Panc1 (cell line): Measurements from ENCODE around the gene PUSL1. TPM values are rescaled to one million over a fixed set of nuclear protein-coding genes. Genes with fewer than 3 reads are reported as not detected.

ENCODE experiments used
- ATAC-seq: fragments of 200-7000 bp; cut with Tn5 transposase; 2 replicates; pipeline ENCODE4 v1.9.1; 2020; ENCODE audit warnings: mild to moderate bottlenecking, moderate library complexity
- BruUV-seq: library from RNA; stranded (reverse); fragments of 400-500 nt; replicated peaks from 2 replicates; lab custom pipeline; 2021; lab: Mats Ljungman, UMichigan
- CTCF ChIA-PET: fragments of 300-600 bp; sonication (Branson Sonifier 250); formaldehyde crosslinking; loops from one replicate; lab custom pipeline; 2022; ENCODE audit warnings: antibody characterized with exemption; lab: Charles Lee
- POLR2A ChIA-PET: fragments of 300-600 bp; sonication (Branson Sonifier 250); formaldehyde crosslinking; loops from one replicate; lab custom pipeline; 2022; ENCODE audit warnings: antibody characterized with exemption; lab: Charles Lee
- DNase-seq: peaks from one replicate; pipeline ENCODE4 v3.0.0-alpha.2; 2010; ENCODE audit warnings: low read depth, low spot score
- H3K27ac ChIP-seq: 2 replicates; pipeline ENCODE4 v1.5.1; 2011; ENCODE audit warnings: mild to moderate bottlenecking, low read length, inconsistent platforms
- H3K27me3 ChIP-seq: fragments of 200-500 bp; sonication (Bioruptor generic); 2 replicates; pipeline ENCODE4 v1.6.0; 2014; ENCODE audit warnings: low read length, inconsistent platforms; ENCODE audit not compliant: control insufficient read depth, insufficient read depth
- H3K36me3 ChIP-seq: fragments of 200-500 bp; sonication (Bioruptor generic); 2 replicates; pipeline ENCODE4 v1.5.1; 2014; ENCODE audit warnings: inconsistent platforms, mild to moderate bottlenecking, low read length, moderate library complexity; ENCODE audit not compliant: control insufficient read depth, insufficient read depth
- H3K4me1 ChIP-seq: 2 replicates; pipeline ENCODE4 v1.5.1; 2011; ENCODE audit warnings: inconsistent platforms, mild to moderate bottlenecking, low read length, moderate library complexity; ENCODE audit not compliant: control insufficient read depth, insufficient read depth
- H3K4me3 ChIP-seq, 2 experiments: 2 replicates each; pipeline ENCODE4 v1.5.1; 2011 to 2012; ENCODE audit warnings: low read depth in 2 of 2, low read length in 2 of 2, mild to moderate bottlenecking in 2 of 2, inconsistent platforms in 1 of 2, moderate library complexity in 1 of 2
- H3K9me3 ChIP-seq: fragments of 200-500 bp; sonication (Bioruptor generic); 2 replicates; pipeline ENCODE4 v1.5.1; 2014; ENCODE audit warnings: low read depth, mild to moderate bottlenecking, inconsistent platforms, low read length, moderate library complexity; ENCODE audit not compliant: control insufficient read depth, insufficient read depth
- POLR2AphosphoS5 ChIP-seq: IDR thresholded peaks from 2 replicates; pipeline ENCODE4 v1.6.1; 2012; ENCODE audit warnings: mild to moderate bottlenecking, low read depth, low read length, moderate library complexity
- SIN3A ChIP-seq: IDR thresholded peaks from 2 replicates; pipeline ENCODE4 v1.6.1; 2012; ENCODE audit warnings: low read depth, mild to moderate bottlenecking, low read length, moderate library complexity, borderline replicate concordance; ENCODE audit not compliant: insufficient read depth
- TCF7L2 ChIP-seq: IDR thresholded peaks from 2 replicates; pipeline ENCODE4 v1.6.1; 2011; ENCODE audit warnings: mild to moderate bottlenecking, low read depth, low read length, inconsistent platforms
- in situ Hi-C: cut with HindIII; loops from 2 replicates; pipeline ENCODE4 v1.10.0; 2016; ENCODE audit warnings: low sequenced_read_pairs, low pct_unique_long_range_greater_than_20kb
- intact Hi-C: fragments of 100-400 bp; cut with micrococcal nuclease; formaldehyde crosslinking; loops from one replicate; pipeline ENCODE4 v1.10.0; 2022; ENCODE audit not compliant: unreplicated experiment
- total RNA-seq: library from RNA; stranded (reverse); gene quantifications from one replicate; pipeline ENCODE4 v1.2.1, GENCODE V29; 2021; ENCODE audit not compliant: unreplicated experiment
- TF ChIP-seq, protein P1 (sequence below): fragments of 450-650 bp; IDR thresholded peaks from 2 replicates; pipeline ENCODE4 v1.5.1; 2017; ENCODE audit warnings: mild to moderate bottlenecking
- TF ChIP-seq, protein P2 (sequence below), 2 experiments: IDR thresholded peaks; 2 replicates each; pipeline ENCODE4 v1.6.1; 2011 to 2012; ENCODE audit warnings: low read depth in 2 of 2, control low read depth in 1 of 2, low read length in 1 of 2, mild to moderate bottlenecking in 1 of 2, moderate library complexity in 1 of 2; ENCODE audit not compliant: insufficient read depth in 1 of 2

PUSL1 gene
- total RNA-seq, 1 experiment from 2014 or later, result 46.9 TPM

- TSS peak; percentile 68 for BruUV-seq
- in situ Hi-C loops, result no loop called here
- H3K27ac ChIP-seq, result peak overlapping the region; percentile 85
These were observed 45.2 kb downstream of the PUSL1 start for GRCh38 chr1:1353389-1354151.

GRCh38 chr1:1354271-1355247 lies 46.2 kb downstream of the PUSL1 start:
- Histone ChIP-seq H3K27me3 (no peaks in the 10 kb centered on the region), H3K4me3 (no peak overlapping the region), H3K36me3 (no peaks in the 10 kb centered on the region), H3K9me3 (no peaks in the 10 kb centered on the region), H3K27ac (no peak overlapping the region; the same call in 1 of the 2 replicates), H3K4me1 (peaks cover 58% of the 10 kb centered on the region)
- BruUV-seq, result no TSS peak
- ChIA-PET POLR2A (interaction anchor here (0.6 kb wide), 1 partner anchor 72 kb away, joined by 3 read pairs; no protein-coding TSS in a partner anchor), CTCF (interaction anchor here (0.6 kb wide), 1 partner anchor 173 kb away, joined by 3 read pairs; no protein-coding TSS in a partner anchor)
- no peak for ATAC-seq
- in situ Hi-C loops, result no loop called here
- TF ChIP-seq SIN3A (no peak), TCF7L2 (no peak), POLR2AphosphoS5 (no peak; the same call in 1 of the 2 replicates)
- TF ChIP-seq, protein P1, sequence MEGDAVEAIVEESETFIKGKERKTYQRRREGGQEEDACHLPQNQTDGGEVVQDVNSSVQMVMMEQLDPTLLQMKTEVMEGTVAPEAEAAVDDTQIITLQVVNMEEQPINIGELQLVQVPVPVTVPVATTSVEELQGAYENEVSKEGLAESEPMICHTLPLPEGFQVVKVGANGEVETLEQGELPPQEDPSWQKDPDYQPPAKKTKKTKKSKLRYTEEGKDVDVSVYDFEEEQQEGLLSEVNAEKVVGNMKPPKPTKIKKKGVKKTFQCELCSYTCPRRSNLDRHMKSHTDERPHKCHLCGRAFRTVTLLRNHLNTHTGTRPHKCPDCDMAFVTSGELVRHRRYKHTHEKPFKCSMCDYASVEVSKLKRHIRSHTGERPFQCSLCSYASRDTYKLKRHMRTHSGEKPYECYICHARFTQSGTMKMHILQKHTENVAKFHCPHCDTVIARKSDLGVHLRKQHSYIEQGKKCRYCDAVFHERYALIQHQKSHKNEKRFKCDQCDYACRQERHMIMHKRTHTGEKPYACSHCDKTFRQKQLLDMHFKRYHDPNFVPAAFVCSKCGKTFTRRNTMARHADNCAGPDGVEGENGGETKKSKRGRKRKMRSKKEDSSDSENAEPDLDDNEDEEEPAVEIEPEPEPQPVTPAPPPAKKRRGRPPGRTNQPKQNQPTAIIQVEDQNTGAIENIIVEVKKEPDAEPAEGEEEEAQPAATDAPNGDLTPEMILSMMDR, result no peak
- TF ChIP-seq, protein P2, sequence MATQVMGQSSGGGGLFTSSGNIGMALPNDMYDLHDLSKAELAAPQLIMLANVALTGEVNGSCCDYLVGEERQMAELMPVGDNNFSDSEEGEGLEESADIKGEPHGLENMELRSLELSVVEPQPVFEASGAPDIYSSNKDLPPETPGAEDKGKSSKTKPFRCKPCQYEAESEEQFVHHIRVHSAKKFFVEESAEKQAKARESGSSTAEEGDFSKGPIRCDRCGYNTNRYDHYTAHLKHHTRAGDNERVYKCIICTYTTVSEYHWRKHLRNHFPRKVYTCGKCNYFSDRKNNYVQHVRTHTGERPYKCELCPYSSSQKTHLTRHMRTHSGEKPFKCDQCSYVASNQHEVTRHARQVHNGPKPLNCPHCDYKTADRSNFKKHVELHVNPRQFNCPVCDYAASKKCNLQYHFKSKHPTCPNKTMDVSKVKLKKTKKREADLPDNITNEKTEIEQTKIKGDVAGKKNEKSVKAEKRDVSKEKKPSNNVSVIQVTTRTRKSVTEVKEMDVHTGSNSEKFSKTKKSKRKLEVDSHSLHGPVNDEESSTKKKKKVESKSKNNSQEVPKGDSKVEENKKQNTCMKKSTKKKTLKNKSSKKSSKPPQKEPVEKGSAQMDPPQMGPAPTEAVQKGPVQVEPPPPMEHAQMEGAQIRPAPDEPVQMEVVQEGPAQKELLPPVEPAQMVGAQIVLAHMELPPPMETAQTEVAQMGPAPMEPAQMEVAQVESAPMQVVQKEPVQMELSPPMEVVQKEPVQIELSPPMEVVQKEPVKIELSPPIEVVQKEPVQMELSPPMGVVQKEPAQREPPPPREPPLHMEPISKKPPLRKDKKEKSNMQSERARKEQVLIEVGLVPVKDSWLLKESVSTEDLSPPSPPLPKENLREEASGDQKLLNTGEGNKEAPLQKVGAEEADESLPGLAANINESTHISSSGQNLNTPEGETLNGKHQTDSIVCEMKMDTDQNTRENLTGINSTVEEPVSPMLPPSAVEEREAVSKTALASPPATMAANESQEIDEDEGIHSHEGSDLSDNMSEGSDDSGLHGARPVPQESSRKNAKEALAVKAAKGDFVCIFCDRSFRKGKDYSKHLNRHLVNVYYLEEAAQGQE (IDR thresholded peaks at IDR 0.05; ENCODE audit: insufficient read depth in 1 of 2, low read depth in 2 of 2, low read length in 1 of 2), result no peak
- DNase-seq, result no peak
- intact Hi-C loops, result no loop called here

More at GRCh38 chr1:1353389-1354151, 45.2 kb downstream of the PUSL1 start:
- no peak for DNase-seq
- Histone ChIP-seq H3K4me3 (no peak overlapping the region), H3K9me3 (no peaks in the 10 kb centered on the region), H3K36me3 (no peaks in the 10 kb centered on the region), H3K27me3 (no peaks in the 10 kb centered on the region), H3K4me1 (peaks cover 48% of the 10 kb centered on the region)
- intact Hi-C loops, result no loop called here
- ChIA-PET POLR2A (no interaction called here), CTCF (no interaction called here)
- TF ChIP-seq SIN3A (0 out of 2 replicates have a peak, but pooled peaks have one; percentile 49), POLR2AphosphoS5 (peak; percentile 64; the same call in 1 of the 2 replicates), TCF7L2 (no peak)
- TF ChIP-seq, protein P2 (IDR thresholded peaks at IDR 0.05; ENCODE audit: insufficient read depth in 1 of 2, low read depth in 2 of 2, low read length in 1 of 2), result no peak
- TF ChIP-seq, protein P1, result no peak
- ATAC-seq, result peak; percentile 7
